HCT116 (cell line): Measurements from ENCODE around the gene E2F6. TPM values are rescaled to one million over a fixed set of nuclear protein-coding genes. Genes with fewer than 3 reads are reported as not detected.

Experiments
- ATAC-seq: fragments of 200-7000 bp; cut with Tn5 transposase; 2 replicates; pipeline ENCODE4 v1.9.1; 2020; ENCODE audit warnings: mild to moderate bottlenecking, moderate library complexity
- BruUV-seq: library from RNA; stranded (reverse); fragments of 400-500 nt; replicated peaks from 2 replicates; lab custom pipeline; 2021; lab: Mats Ljungman, UMichigan
- CTCF ChIA-PET: fragments of 300-600 bp; sonication (Branson Sonifier 250); formaldehyde crosslinking; loops from one replicate; lab custom pipeline; 2021; ENCODE audit warnings: antibody characterized with exemption; lab: Charles Lee
- POLR2A ChIA-PET: fragments of 300-600, 350-600 bp; sonication (Branson Sonifier 250); formaldehyde crosslinking; loops from one replicate; lab custom pipeline; 2021; ENCODE audit warnings: antibody characterized with exemption; lab: Charles Lee
- RAD21 ChIA-PET, 2 experiments: fragments of 300-600 bp; sonication (Branson Sonifier 250); formaldehyde crosslinking; loops; one replicate each; lab custom pipeline; 2023; ENCODE audit warnings: low total read pairs in 2 of 2; ENCODE audit not compliant: uncharacterized antibody in 2 of 2, unreplicated experiment in 2 of 2, low non-redundant PET in 1 of 2; lab: Charles Lee
- DNase-seq: peaks from one replicate; pipeline ENCODE4 v3.0.0-alpha.2; 2010; ENCODE audit warnings: low read depth, low spot score
- H2AFZ ChIP-seq: fragments of 200-600 bp; shearing (Covaris generic), sonication (generic); 2 replicates; pipeline ENCODE4 v1.6.1; 2017; ENCODE audit warnings: low read depth, mixed run types, mixed read lengths, antibody characterized with exemption, low read length; ENCODE audit not compliant: poor library complexity, severe bottlenecking
- H3K27ac ChIP-seq: 2 replicates; pipeline ENCODE4 v1.5.1; 2012; ENCODE audit warnings: low read depth, low read length
- H3K27me3 ChIP-seq: fragments of 200-600 bp; sonication (generic); 2 replicates; pipeline ENCODE4 v1.6.1; 2016; ENCODE audit warnings: mixed run types, low read length, mixed read lengths; ENCODE audit not compliant: insufficient read depth
- H3K36me3 ChIP-seq, 2 experiments: fragments of 200-500 bp in 1 of 2; fragments of 200-600 bp in 1 of 2; sonication (Bioruptor generic) in 1 of 2; sonication (generic) in 1 of 2; 2 replicates each; pipeline versions ENCODE4 v1.5.1 to v1.6.1; 2014 to 2016; ENCODE audit warnings: low read length in 2 of 2, inconsistent platforms in 1 of 2, mixed read lengths in 1 of 2, mixed run types in 1 of 2; ENCODE audit not compliant: insufficient read depth in 2 of 2, control insufficient read depth in 1 of 2
- H3K4me1 ChIP-seq, 2 experiments: fragments of 200-600 bp in 1 of 2; sonication (generic) in 1 of 2; 2 replicates each; pipeline versions ENCODE4 v1.5.1 to v1.6.1; 2012 to 2017; ENCODE audit warnings: low read length in 2 of 2, inconsistent platforms in 1 of 2, mild to moderate bottlenecking in 1 of 2, mixed read lengths in 1 of 2, mixed run types in 1 of 2, moderate library complexity in 1 of 2; ENCODE audit not compliant: insufficient read depth in 2 of 2, control insufficient read depth in 1 of 2
- H3K4me2 ChIP-seq: fragments of 200-600 bp; sonication (generic); 2 replicates; pipeline ENCODE4 v1.6.1; 2017; ENCODE audit warnings: mixed run types, low read length, mixed read lengths
- H3K4me3 ChIP-seq, 2 experiments: fragments of 200-600 bp in 1 of 2; sonication (generic) in 1 of 2; replicated peaks in 1 of 2; 2 replicates each; pipeline ENCODE4 v1.5.1; 2011 to 2016; ENCODE audit warnings: low read length in 2 of 2, control low read depth in 1 of 2, low read depth in 1 of 2, mild to moderate bottlenecking in 1 of 2, mixed read lengths in 1 of 2, mixed run types in 1 of 2
- H3K79me2 ChIP-seq: fragments of 200-600 bp; sonication (generic); 2 replicates; pipeline ENCODE4 v1.6.1; 2017; ENCODE audit warnings: mild to moderate bottlenecking, mixed run types, low read length, moderate library complexity, mixed read lengths; ENCODE audit not compliant: insufficient read depth
- H3K9ac ChIP-seq: fragments of 200-600 bp; sonication (generic); 2 replicates; pipeline ENCODE4 v1.6.1; 2016; ENCODE audit warnings: low read length, mixed read lengths
- H3K9me2 ChIP-seq: fragments of 200-600 bp; sonication (generic), shearing (Covaris generic); 2 replicates; pipeline ENCODE4 v1.6.1; 2017; ENCODE audit warnings: mixed run types, mild to moderate bottlenecking, moderate library complexity; ENCODE audit not compliant: insufficient read depth
- H3K9me3 ChIP-seq, 2 experiments: fragments of 200-500 bp in 1 of 2; fragments of 200-600 bp in 1 of 2; sonication (Bioruptor generic) in 1 of 2; sonication (generic) in 1 of 2; 2 replicates each; pipeline ENCODE4 v1.6.1; 2014 to 2017; ENCODE audit warnings: low read length in 2 of 2, mixed read lengths in 2 of 2, inconsistent platforms in 1 of 2, low read depth in 1 of 2, mild to moderate bottlenecking in 1 of 2, mixed run types in 1 of 2, moderate library complexity in 1 of 2; ENCODE audit not compliant: control insufficient read depth in 1 of 2, insufficient read depth in 1 of 2
- H4K20me1 ChIP-seq: fragments of 200-600 bp; sonication (generic), shearing (Covaris generic); 2 replicates; pipeline ENCODE4 v1.6.1; 2017; ENCODE audit warnings: mixed run types, mild to moderate bottlenecking, moderate library complexity; ENCODE audit not compliant: insufficient read depth
- ATF3 ChIP-seq: IDR thresholded peaks from 2 replicates; pipeline ENCODE4 v1.6.1; 2012
- CBX3 ChIP-seq: IDR thresholded peaks from 2 replicates; pipeline ENCODE4 v1.6.1; 2012; ENCODE audit warnings: low read depth
- CEBPB ChIP-seq: IDR thresholded peaks from 2 replicates; pipeline ENCODE4 v1.6.1; 2012; ENCODE audit warnings: low read depth
- EGR1 ChIP-seq: IDR thresholded peaks from 2 replicates; pipeline ENCODE4 v1.6.1; 2012; ENCODE audit warnings: low read depth
- EZH2 ChIP-seq: fragments of 200-600 bp; sonication (generic); IDR thresholded peaks from 2 replicates; pipeline ENCODE4 v1.6.1; 2017; ENCODE audit warnings: antibody characterized with exemption, mixed run types
- EZH2phosphoT487 ChIP-seq: fragments of 200-600 bp; IDR thresholded peaks from 2 replicates; pipeline ENCODE4 v1.6.1; 2018; ENCODE audit warnings: antibody characterized with exemption, borderline replicate concordance
- JUND ChIP-seq: IDR thresholded peaks from 2 replicates; pipeline ENCODE4 v1.6.1; 2012
- MAX ChIP-seq: IDR thresholded peaks from 2 replicates; pipeline ENCODE4 v1.6.1; 2012
- POLR2A ChIP-seq: IDR thresholded peaks from 2 replicates; pipeline ENCODE4 v1.7.0; 2011; ENCODE audit warnings: borderline replicate concordance; ENCODE audit not compliant: insufficient read depth, insufficient read length; ENCODE audit errors: extremely low read depth
- POLR2AphosphoS5 ChIP-seq: IDR thresholded peaks from 2 replicates; pipeline ENCODE4 v1.6.1; 2011; ENCODE audit warnings: mild to moderate bottlenecking, low read depth, low read length, moderate library complexity
- RAD21 ChIP-seq: IDR thresholded peaks from 2 replicates; pipeline ENCODE4 v1.6.1; 2012; ENCODE audit warnings: low read depth, mild to moderate bottlenecking
- SIN3A ChIP-seq: IDR thresholded peaks from 2 replicates; pipeline ENCODE4 v1.6.1; 2012; ENCODE audit warnings: low read depth
- SP1 ChIP-seq: IDR thresholded peaks from 2 replicates; pipeline ENCODE4 v1.6.1; 2012; ENCODE audit warnings: low read depth
- SRF ChIP-seq: IDR thresholded peaks from 2 replicates; pipeline ENCODE4 v1.6.1; 2012; ENCODE audit warnings: low read depth
- YY1 ChIP-seq: IDR thresholded peaks from 2 replicates; pipeline ENCODE4 v1.6.1; 2011; ENCODE audit warnings: low read length, low read depth, moderate library complexity, mild to moderate bottlenecking; ENCODE audit not compliant: insufficient replicate concordance; ENCODE audit errors: extremely low read depth
- ZFX ChIP-seq: fragments of 450-650 bp; IDR thresholded peaks from 2 replicates; pipeline ENCODE4 v1.6.1; 2017
- ZNF274 ChIP-seq: fragments of 200-500 bp; sonication (Bioruptor generic); IDR thresholded peaks from 2 replicates; pipeline ENCODE4 v1.6.1; 2014; ENCODE audit warnings: mild to moderate bottlenecking, low read depth, low read length, inconsistent platforms
- intact Hi-C: fragments of 100-400 bp; cut with micrococcal nuclease; formaldehyde crosslinking; loops from 2 replicates; pipeline ENCODE4 v1.10.0; 2022
- total RNA-seq: library from RNA; stranded (reverse); gene quantifications from one replicate; pipeline ENCODE4 v1.2.1, GENCODE V29; 2021; ENCODE audit not compliant: unreplicated experiment
- TF ChIP-seq, protein P1 (sequence below): IDR thresholded peaks from 2 replicates; pipeline ENCODE4 v1.6.1; 2012; ENCODE audit warnings: low read depth

E2F6 gene
- total RNA-seq, 1 experiment from 2014 or later: 22.8 TPM

GRCh38 chr2:11467129-11467649, 1.2 kb upstream of the E2F6 start:
- Histone ChIP-seq H3K4me1 (peaks cover 0 to 20% of the 10 kb centered on the region in 2 experiments; a peak in 3 of 4 replicates), H3K4me3 (peak overlapping the region; percentile 65 to 72), H3K27ac (no peak overlapping the region), H3K4me2 (peak overlapping the region; percentile 78), H4K20me1 (no peaks in the 10 kb centered on the region; the same call in 1 of the 2 replicates), H3K9me2 (no peaks in the 10 kb centered on the region; the same call in 1 of the 2 replicates), H2AFZ (no peak overlapping the region), H3K9me3 (no peaks in the 10 kb centered on the region), H3K79me2 (peaks cover 36% of the 10 kb centered on the region), H3K9ac (peak overlapping the region; percentile 69), H3K36me3 (peaks cover 11 to 14% of the 10 kb centered on the region in 2 experiments; a peak in 3 of 4 replicates), H3K27me3 (no peaks in the 10 kb centered on the region)
- DNase-seq: no peak
- ChIA-PET CTCF (interaction anchor here (1.3 to 1.9 kb wide), 3 partner anchors 10 to 334 kb away, joined by 4 to 8 read pairs (median 6); a partner anchor contains a TSS), RAD21 (interaction anchor here in 1 of 2 experiments (1.0 kb wide), 1 partner anchor 115 kb away, joined by 3 read pairs; no protein-coding TSS in a partner anchor), POLR2A (no interaction called here)
- no TSS peak for BruUV-seq
- no peak for TF ChIP-seq POLR2AphosphoS5
- TF ChIP-seq ATF3: no peak
- no peak for TF ChIP-seq JUND
- TF ChIP-seq CEBPB: no peak
- TF ChIP-seq POLR2A: no peak
- no peak for TF ChIP-seq SP1
- TF ChIP-seq, protein P1, sequence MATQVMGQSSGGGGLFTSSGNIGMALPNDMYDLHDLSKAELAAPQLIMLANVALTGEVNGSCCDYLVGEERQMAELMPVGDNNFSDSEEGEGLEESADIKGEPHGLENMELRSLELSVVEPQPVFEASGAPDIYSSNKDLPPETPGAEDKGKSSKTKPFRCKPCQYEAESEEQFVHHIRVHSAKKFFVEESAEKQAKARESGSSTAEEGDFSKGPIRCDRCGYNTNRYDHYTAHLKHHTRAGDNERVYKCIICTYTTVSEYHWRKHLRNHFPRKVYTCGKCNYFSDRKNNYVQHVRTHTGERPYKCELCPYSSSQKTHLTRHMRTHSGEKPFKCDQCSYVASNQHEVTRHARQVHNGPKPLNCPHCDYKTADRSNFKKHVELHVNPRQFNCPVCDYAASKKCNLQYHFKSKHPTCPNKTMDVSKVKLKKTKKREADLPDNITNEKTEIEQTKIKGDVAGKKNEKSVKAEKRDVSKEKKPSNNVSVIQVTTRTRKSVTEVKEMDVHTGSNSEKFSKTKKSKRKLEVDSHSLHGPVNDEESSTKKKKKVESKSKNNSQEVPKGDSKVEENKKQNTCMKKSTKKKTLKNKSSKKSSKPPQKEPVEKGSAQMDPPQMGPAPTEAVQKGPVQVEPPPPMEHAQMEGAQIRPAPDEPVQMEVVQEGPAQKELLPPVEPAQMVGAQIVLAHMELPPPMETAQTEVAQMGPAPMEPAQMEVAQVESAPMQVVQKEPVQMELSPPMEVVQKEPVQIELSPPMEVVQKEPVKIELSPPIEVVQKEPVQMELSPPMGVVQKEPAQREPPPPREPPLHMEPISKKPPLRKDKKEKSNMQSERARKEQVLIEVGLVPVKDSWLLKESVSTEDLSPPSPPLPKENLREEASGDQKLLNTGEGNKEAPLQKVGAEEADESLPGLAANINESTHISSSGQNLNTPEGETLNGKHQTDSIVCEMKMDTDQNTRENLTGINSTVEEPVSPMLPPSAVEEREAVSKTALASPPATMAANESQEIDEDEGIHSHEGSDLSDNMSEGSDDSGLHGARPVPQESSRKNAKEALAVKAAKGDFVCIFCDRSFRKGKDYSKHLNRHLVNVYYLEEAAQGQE: no peak
- TF ChIP-seq SIN3A: no peak
- TF ChIP-seq ZNF274: no peak
- TF ChIP-seq MAX: no peak
- TF ChIP-seq CBX3: no peak
- TF ChIP-seq EGR1: no peak
- TF ChIP-seq EZH2: no peak
- TF ChIP-seq YY1: no peak
- TF ChIP-seq SRF: no peak
- TF ChIP-seq EZH2phosphoT487: no peak
- no peak for TF ChIP-seq RAD21
- TF ChIP-seq ZFX: no peak
- intact Hi-C loops: loop anchor here (5.0 kb wide), 1 partner anchor 335 kb away; a partner anchor contains a TSS
- no peak for ATAC-seq
